Nasal cavity respiratory epithelium epithelial cell of viscerocranial mucosa (primary cell): Measurements from ENCODE around the gene CLC. TPM values are rescaled to one million over a fixed set of nuclear protein-coding genes. Genes with fewer than 3 reads are reported as not detected.

ENCODE experiments used
- total RNA-seq: library from RNA; depleted of rRNA; stranded (reverse); fragments of >200 nt; gene quantifications from 2 replicates; pipeline ENCODE4 v1.2.3, GENCODE V29; 2014

Gene CLC
- not detected in 2 replicates for total RNA-seq

DNA sequence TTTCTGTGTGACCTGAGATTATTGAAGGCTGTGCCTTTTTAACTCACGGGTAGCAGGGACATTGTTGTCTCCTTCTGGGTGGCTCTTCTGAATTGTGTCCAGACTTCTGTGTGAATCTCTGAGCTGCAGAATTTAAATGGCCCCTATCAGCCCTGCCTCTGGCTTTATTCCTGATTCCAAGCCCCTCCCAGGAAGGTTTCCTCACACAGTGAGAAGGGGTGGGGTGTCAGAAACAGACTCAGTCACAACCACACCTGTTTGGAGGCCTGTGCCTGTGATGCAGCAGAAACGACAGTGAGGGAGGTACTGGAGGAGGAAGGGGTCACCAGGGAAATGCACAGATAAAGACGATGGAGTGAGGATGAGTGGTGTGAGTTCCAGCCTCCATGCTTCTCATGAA is at the start of gene CLC:
TSS of gene CLC (minus strand) at position 139 of the 400 bp plus-strand sequence. CDS start at position 62, 77 bp downstream.

DNA sequence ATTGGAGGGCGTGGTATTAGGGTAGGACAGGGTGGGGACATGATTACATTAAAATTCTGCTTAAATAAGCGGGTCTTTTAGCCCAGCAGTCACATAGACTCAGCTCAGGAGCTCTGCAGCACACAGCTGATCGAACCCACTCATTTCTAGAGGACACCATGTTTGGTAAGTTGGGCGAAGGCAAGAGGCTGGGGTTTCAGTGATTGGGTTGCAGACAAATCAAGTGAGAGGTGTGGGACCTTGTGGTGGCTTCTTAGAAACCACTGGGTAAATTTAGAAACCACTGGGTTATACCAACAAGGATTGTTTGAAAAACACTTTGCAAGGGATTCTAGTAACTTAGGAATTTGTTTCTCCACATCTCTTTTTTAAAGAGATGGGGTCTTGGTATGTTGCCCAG is 40.9 kb upstream of the CLC start, which contains the start of gene LEUTX:
TSS of gene LEUTX (plus strand) at position 92 of the 400 bp plus-strand sequence. CDS start at position 159, 67 bp downstream.

DNA sequence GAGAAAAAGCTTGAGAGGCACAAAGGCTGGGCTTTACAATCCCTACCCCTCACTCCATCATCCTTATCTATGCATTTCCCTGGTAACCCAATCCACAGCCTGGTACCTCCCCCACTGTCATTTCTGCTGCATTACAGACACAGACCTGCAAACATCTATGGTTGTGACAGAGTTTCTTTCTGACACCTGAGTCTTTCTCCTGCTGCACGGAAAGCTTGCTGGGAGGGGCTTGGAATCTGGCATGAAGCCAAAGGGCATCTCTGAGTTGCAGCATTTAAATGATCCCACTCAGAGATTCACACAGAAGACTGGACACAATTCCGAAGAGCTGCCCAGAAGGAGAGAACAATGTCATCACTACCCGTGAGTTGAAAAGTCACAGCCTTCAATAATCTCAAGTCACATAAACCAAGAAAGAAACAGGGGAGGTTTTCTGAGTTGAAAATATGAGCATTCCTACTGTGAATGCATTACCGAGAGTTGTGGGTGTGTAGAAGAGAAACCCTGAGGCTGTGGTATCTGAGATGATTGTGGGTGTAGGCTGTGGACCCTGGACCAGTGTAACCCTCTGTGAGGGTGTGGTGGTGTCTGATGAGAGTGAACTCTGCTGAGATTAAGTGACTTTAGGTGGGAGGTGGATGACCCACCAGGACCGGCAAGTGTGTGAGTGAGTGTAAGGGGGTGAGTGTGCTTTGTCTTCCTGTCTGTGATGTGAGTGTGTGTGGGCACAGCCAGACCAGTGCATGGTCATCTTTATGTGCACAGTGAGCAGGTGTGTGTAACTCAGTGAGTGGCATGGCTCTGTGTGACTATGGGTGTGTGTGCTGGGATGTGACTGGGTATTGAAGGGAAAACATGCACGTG is 33.4 kb downstream of the CLC start, which contains the start of gene LGALS14:
TSS of gene LGALS14 (plus strand) at position 301 of the 864 bp plus-strand sequence. CDS start at position 349, 48 bp downstream.

Other genes with a start within 250 kb of the CLC start
- 0.07 and 0.34 TPM in 2 replicates for gene DLL3, start 239.1 kb downstream of the CLC start, total RNA-seq
- not detected in 2 replicates for gene SELENOV, start 222.9 kb downstream of the CLC start, total RNA-seq
- 0.71 and 1.0 TPM in 2 replicates for gene EID2B, start 205.2 kb downstream of the CLC start, total RNA-seq
- gene EID2, start 197.9 kb downstream of the CLC start, total RNA-seq: 5.4 and 8.5 TPM in 2 replicates
- gene LGALS13, start 135.5 kb downstream of the CLC start, total RNA-seq: not detected in 2 replicates
- gene LGALS16, start 82.1 kb downstream of the CLC start, total RNA-seq: not detected in 2 replicates
- gene LGALS14, start 33.5 kb downstream of the CLC start, total RNA-seq: not detected in 2 replicates
- gene LEUTX, start 40.8 kb upstream of the CLC start, total RNA-seq: not detected in 2 replicates
- 4.1 and 14.3 TPM in 2 replicates for gene DYRK1B, start 96.1 kb upstream of the CLC start, total RNA-seq
- gene FBL, start 108.3 kb upstream of the CLC start, total RNA-seq: 140 and 218 TPM in 2 replicates
- gene FCGBP, start 196.6 kb upstream of the CLC start, total RNA-seq: 1.4 and 2.3 TPM in 2 replicates
- 84.1 and 118 TPM in 2 replicates for gene PSMC4, start 233.1 kb upstream of the CLC start, total RNA-seq